HepG2 (cell line): Measurements from ENCODE around the gene STK11. TPM values are rescaled to one million over a fixed set of nuclear protein-coding genes. Genes with fewer than 3 reads are reported as not detected.

ENCODE experiments used
- CBFB ChIP-seq: sonication (generic); formaldehyde crosslinking; IDR thresholded peaks from 2 replicates; pipeline ENCODE4 v1.4.0; 2020; ENCODE audit warnings: missing genetic modification reagents
- DMAP1 ChIP-seq: IDR thresholded peaks from 2 replicates; pipeline ENCODE4 v1.6.1; 2016
- FOXK1 ChIP-seq: sonication (generic); formaldehyde crosslinking; IDR thresholded peaks from 2 replicates; pipeline ENCODE4 v1.4.0; 2020; ENCODE audit warnings: low read depth, missing genetic modification reagents, borderline replicate concordance
- FUBP1 ChIP-seq: sonication (generic); formaldehyde crosslinking; IDR thresholded peaks from 2 replicates; pipeline ENCODE4 v1.5.1; 2020; ENCODE audit warnings: missing genetic modification reagents, mild to moderate bottlenecking, borderline replicate concordance
- HINFP ChIP-seq: sonication (generic); formaldehyde crosslinking; IDR thresholded peaks from 2 replicates; pipeline ENCODE4 v1.4.0; 2020; ENCODE audit warnings: low read depth, mild to moderate bottlenecking, missing genetic modification reagents
- HMG20A ChIP-seq: IDR thresholded peaks from 2 replicates; pipeline ENCODE4 v1.6.1; 2016; ENCODE audit warnings: borderline replicate concordance
- KDM2A ChIP-seq: sonication (generic); formaldehyde crosslinking; IDR thresholded peaks from 2 replicates; pipeline ENCODE4 v1.4.0; 2020; ENCODE audit warnings: low read depth, missing genetic modification reagents, borderline replicate concordance
- KDM6A ChIP-seq: IDR thresholded peaks from 2 replicates; pipeline ENCODE4 v1.6.1; 2016; ENCODE audit warnings: low read depth
- NFE2L1 ChIP-seq: sonication (generic); formaldehyde crosslinking; IDR thresholded peaks from 2 replicates; pipeline ENCODE4 v1.4.0; 2020; ENCODE audit warnings: missing genetic modification reagents, mild to moderate bottlenecking, borderline replicate concordance
- PAX8 ChIP-seq: sonication (generic); formaldehyde crosslinking; IDR thresholded peaks from 2 replicates; pipeline ENCODE4 v1.8.0; 2022; ENCODE audit warnings: mild to moderate bottlenecking, missing genetic modification reagents, borderline replicate concordance
- PPARG ChIP-seq: conservative IDR thresholded peaks from 2 replicates; pipeline ENCODE4 v1.6.1; 2016; ENCODE audit warnings: missing biosample characterization, missing genetic modification reagents
- RARG ChIP-seq: sonication (generic); formaldehyde crosslinking; IDR thresholded peaks from 2 replicates; pipeline ENCODE4 v1.4.0; 2020; ENCODE audit warnings: low read depth, mild to moderate bottlenecking, missing genetic modification reagents
- RBAK ChIP-seq: sonication (generic); formaldehyde crosslinking; IDR thresholded peaks from 2 replicates; pipeline ENCODE4 v1.5.1; 2020; ENCODE audit warnings: mild to moderate bottlenecking, missing genetic modification reagents
- SOX5 ChIP-seq: IDR thresholded peaks from 2 replicates; pipeline ENCODE4 v1.6.1; 2016; ENCODE audit warnings: borderline replicate concordance
- SP4 ChIP-seq: sonication (generic); formaldehyde crosslinking; IDR thresholded peaks from 2 replicates; pipeline ENCODE4 v1.8.1; 2023; ENCODE audit warnings: mild to moderate bottlenecking, missing genetic modification reagents
- TCF7L2 ChIP-seq: IDR thresholded peaks from 2 replicates; pipeline ENCODE4 v1.6.1; 2011; ENCODE audit warnings: mild to moderate bottlenecking, low read depth, low read length, moderate library complexity
- THAP11 ChIP-seq: IDR thresholded peaks from 2 replicates; pipeline ENCODE4 v1.6.1; 2016; ENCODE audit warnings: missing biosample characterization, missing genetic modification reagents
- TSC22D2 ChIP-seq: sonication (generic); formaldehyde crosslinking; IDR thresholded peaks from 2 replicates; pipeline ENCODE4 v1.5.1; 2020; ENCODE audit warnings: missing genetic modification reagents, mild to moderate bottlenecking, borderline replicate concordance
- ZNF317 ChIP-seq: sonication (generic); formaldehyde crosslinking; IDR thresholded peaks from 2 replicates; pipeline ENCODE4 v1.5.0; 2020; ENCODE audit warnings: mild to moderate bottlenecking, missing genetic modification reagents
- ZNF383 ChIP-seq: sonication (generic); formaldehyde crosslinking; IDR thresholded peaks from 2 replicates; pipeline ENCODE4 v1.4.0; 2020; ENCODE audit warnings: missing genetic modification reagents, mild to moderate bottlenecking, borderline replicate concordance
- ZNF430 ChIP-seq: sonication (generic); formaldehyde crosslinking; IDR thresholded peaks from 2 replicates; pipeline ENCODE4 v1.9.0; 2021; ENCODE audit warnings: mild to moderate bottlenecking, missing genetic modification reagents
- ZNF496 ChIP-seq: sonication (generic); formaldehyde crosslinking; IDR thresholded peaks from 2 replicates; pipeline ENCODE4 v1.8.1; 2023; ENCODE audit warnings: mild to moderate bottlenecking, moderate library complexity, missing genetic modification reagents; ENCODE audit not compliant: insufficient replicate concordance
- ZNF703 ChIP-seq: sonication (generic); formaldehyde crosslinking; IDR thresholded peaks from 2 replicates; pipeline ENCODE4 v1.5.1; 2020; ENCODE audit warnings: missing genetic modification reagents, mild to moderate bottlenecking, moderate library complexity, borderline replicate concordance
- ZNF720 ChIP-seq: sonication (generic); formaldehyde crosslinking; IDR thresholded peaks from 2 replicates; pipeline ENCODE4 v1.4.0; 2020; ENCODE audit warnings: missing genetic modification reagents
- ZSCAN29 ChIP-seq: sonication (generic); formaldehyde crosslinking; conservative IDR thresholded peaks from 2 replicates; pipeline ENCODE4 v1.4.0; 2020; ENCODE audit warnings: mild to moderate bottlenecking, missing genetic modification reagents
- polyA plus RNA-seq, 8 experiments: library from polyadenylated mRNA; depleted of rRNA in 3 of 8; stranded (reverse) in 7 of 8; unstranded in 1 of 8; fragments of >200 nt; fragmentation: Illumina TruSeq in 4 of 8; extraction: Trizol in 4 of 8; gene quantifications; 2 replicates each; pipeline versions ENCODE4 v1.2.1 to v1.2.3, GENCODE V29; 2011 to 2016; ENCODE audit warnings: low read depth in 4 of 8, missing spikeins in 1 of 8, mixed read lengths in 1 of 8; ENCODE audit not compliant: insufficient read depth in 1 of 8
- total RNA-seq, 5 experiments: library from RNA; depleted of rRNA; stranded (reverse); fragments of >200 nt; fragmentation: Illumina TruSeq; extraction: Trizol; gene quantifications; 2 replicates each; pipeline ENCODE4 v1.2.3, GENCODE V29; 2016; ENCODE audit warnings: low read depth in 1 of 5
- TF ChIP-seq, protein P1 (sequence below): sonication (generic); formaldehyde crosslinking; IDR thresholded peaks from 2 replicates; pipeline ENCODE4 v1.5.0; 2020; ENCODE audit warnings: mild to moderate bottlenecking, missing genetic modification reagents, moderate library complexity

Gene STK11
- total and polyA plus RNA-seq, 2 of the 13 experiments (the other 11 are each of a cell fraction or from before 2014, with no cell fraction given): 27.5 to 43.6 TPM

- TF ChIP-seq ZNF703 (CRISPR knock-in tag) (peak; percentile 48; the same call in 1 of the 2 replicates), RARG (CRISPR knock-in tag) (no peak; the same call in 1 of the 2 replicates), KDM2A (peak; percentile 51), HMG20A (CRISPR knock-in tag) (no peak), TSC22D2 (CRISPR knock-in tag) (no peak), ZNF496 (no peak), SP4 (CRISPR knock-in tag) (0 out of 2 replicates have a peak, but pooled peaks have one; percentile 61), RBAK (CRISPR knock-in tag) (no peak), SOX5 (CRISPR knock-in tag) (0 out of 2 replicates have a peak, but pooled peaks have one; percentile 43), FOXK1 (CRISPR knock-in tag) (0 out of 2 replicates have a peak, but pooled peaks have one; percentile 47), PAX8 (CRISPR knock-in tag) (no peak), ZNF383 (CRISPR knock-in tag) (no peak), KDM6A (CRISPR knock-in tag) (no peak), ZNF317 (CRISPR knock-in tag) (peak; percentile 73), DMAP1 (CRISPR knock-in tag) (peak; percentile 43; the same call in 1 of the 2 replicates), ZSCAN29 (CRISPR knock-in tag) (0 out of 2 replicates have a peak, but pooled peaks have one; percentile 39), FUBP1 (no peak), CBFB (0 out of 2 replicates have a peak, but pooled peaks have one; percentile 10), ZNF430 (CRISPR knock-in tag) (no peak), TCF7L2 (no peak), ZNF720 (CRISPR knock-in tag) (no peak), PPARG (CRISPR knock-in tag) (0 out of 2 replicates have a peak, but pooled peaks have one; percentile 36), HINFP (CRISPR knock-in tag) (no peak), THAP11 (peak; percentile 44), NFE2L1 (CRISPR knock-in tag) (no peak)
- TF ChIP-seq, protein P1, sequence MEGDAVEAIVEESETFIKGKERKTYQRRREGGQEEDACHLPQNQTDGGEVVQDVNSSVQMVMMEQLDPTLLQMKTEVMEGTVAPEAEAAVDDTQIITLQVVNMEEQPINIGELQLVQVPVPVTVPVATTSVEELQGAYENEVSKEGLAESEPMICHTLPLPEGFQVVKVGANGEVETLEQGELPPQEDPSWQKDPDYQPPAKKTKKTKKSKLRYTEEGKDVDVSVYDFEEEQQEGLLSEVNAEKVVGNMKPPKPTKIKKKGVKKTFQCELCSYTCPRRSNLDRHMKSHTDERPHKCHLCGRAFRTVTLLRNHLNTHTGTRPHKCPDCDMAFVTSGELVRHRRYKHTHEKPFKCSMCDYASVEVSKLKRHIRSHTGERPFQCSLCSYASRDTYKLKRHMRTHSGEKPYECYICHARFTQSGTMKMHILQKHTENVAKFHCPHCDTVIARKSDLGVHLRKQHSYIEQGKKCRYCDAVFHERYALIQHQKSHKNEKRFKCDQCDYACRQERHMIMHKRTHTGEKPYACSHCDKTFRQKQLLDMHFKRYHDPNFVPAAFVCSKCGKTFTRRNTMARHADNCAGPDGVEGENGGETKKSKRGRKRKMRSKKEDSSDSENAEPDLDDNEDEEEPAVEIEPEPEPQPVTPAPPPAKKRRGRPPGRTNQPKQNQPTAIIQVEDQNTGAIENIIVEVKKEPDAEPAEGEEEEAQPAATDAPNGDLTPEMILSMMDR (CRISPR knock-in tag): peak; percentile 37
Observed at GRCh38 chr19:1266129-1266915, 60.7 kb downstream of the STK11 start (continued).
